GM12892 (cell line): ENCODE results near the gene ADGRB3.
"Not testable (repeated sequence)": the region's sequence is repeated elsewhere in the genome, so short reads cannot be mapped to it uniquely, and the experiment has no call there.

Source experiments
- DNase-seq: peaks from one replicate; pipeline ENCODE4 v3.0.0; 2011; ENCODE audit not compliant: insufficient read length
- FAIRE-seq: peaks from 2 replicates; lab custom pipeline; 2011; peaks lifted over from hg19 to GRCh38; lab: Jason Lieb, UNC
- POLR2A ChIP-seq: IDR thresholded peaks from 2 replicates; pipeline ENCODE4 v1.6.1; 2011; ENCODE audit warnings: low read depth, low read length, control low read depth
- POLR2AphosphoS5 ChIP-seq: IDR thresholded peaks from 2 replicates; pipeline ENCODE4 v1.6.1; 2011; ENCODE audit warnings: low read depth, low read length, control low read depth
- TAF1 ChIP-seq: IDR thresholded peaks from 2 replicates; pipeline ENCODE4 v1.6.1; 2011; ENCODE audit warnings: low read depth, mild to moderate bottlenecking, control low read depth, low read length, borderline replicate concordance

ADGRB3 gene

DNA sequence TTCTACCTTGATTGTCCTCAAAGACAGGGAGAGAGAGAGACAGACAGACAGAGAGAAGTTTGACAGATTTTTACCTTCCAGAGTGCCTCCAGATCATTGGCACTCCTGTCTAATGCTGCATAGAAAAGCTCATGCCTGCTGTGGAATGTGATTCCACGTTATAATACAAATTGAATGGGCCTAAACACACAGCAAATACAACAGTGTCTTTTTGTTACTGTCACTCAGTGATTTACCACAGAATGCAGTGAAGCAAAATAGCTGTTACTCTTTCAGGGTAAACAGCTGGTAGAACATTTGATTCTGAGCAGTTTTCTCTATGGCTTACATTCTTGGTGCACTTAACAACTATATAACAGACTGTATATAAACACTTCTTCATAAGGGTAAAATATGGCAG, 603.0 kb downstream of the ADGRB3 start:
- FAIRE-seq (no peak), DNase-seq (no peak)
- TF ChIP-seq POLR2AphosphoS5 (no peak), TAF1 (no peak), POLR2A (no peak)

GRCh38 chr6:69246983-69247382, 611.9 kb downstream of the ADGRB3 start:
- TF ChIP-seq POLR2A, result no peak
- TF ChIP-seq POLR2AphosphoS5, result no peak
- TF ChIP-seq TAF1, result no peak
- DNase-seq (no peak), FAIRE-seq (no peak)

DNA sequence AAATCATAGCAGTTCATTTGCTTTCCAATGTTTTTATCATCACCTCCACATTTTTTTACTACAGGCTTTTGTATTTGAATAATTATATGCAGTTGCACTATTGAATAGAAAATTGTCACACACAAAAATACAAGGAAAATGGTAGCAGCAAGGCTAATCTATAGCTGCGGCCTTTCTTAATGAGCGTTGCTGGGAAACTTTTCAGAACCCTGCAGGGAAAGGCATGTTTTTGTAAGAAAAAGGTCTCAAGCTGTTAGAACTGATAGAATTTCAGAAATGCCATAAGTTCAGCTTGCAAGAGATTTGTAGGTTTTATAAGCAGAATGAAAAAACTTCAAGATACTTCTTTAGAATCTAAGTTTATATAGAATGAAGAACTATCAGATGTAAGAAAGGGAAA, 625.9 kb downstream of the ADGRB3 start:
- TF ChIP-seq POLR2AphosphoS5, result no peak
- TF ChIP-seq POLR2A, result no peak
- TF ChIP-seq TAF1, result no peak
- DNase-seq, result no peak
- no peak for FAIRE-seq

- TF ChIP-seq POLR2AphosphoS5 (no peak), POLR2A (no peak), TAF1 (no peak)
- FAIRE-seq, result no peak
- DNase-seq, result no peak
Observed at GRCh38 chr6:69263297-69263696, 628.2 kb downstream of the ADGRB3 start.

- FAIRE-seq (no peak), DNase-seq (no peak)
- no peak for TF ChIP-seq POLR2A
- TF ChIP-seq POLR2AphosphoS5, result no peak
- TF ChIP-seq TAF1, result no peak
Observed at GRCh38 chr6:69265090-69265489, 630.0 kb downstream of the ADGRB3 start.

GRCh38 chr6:69265706-69266105, 630.6 kb downstream of the ADGRB3 start:
- TF ChIP-seq POLR2A (no peak), TAF1 (no peak), POLR2AphosphoS5 (no peak)
- FAIRE-seq (no peak), DNase-seq (no peak)

GRCh38 chr6:69276204-69276603, 641.1 kb downstream of the ADGRB3 start:
- DNase-seq (no peak), FAIRE-seq (no peak)
- no peak for TF ChIP-seq POLR2AphosphoS5
- no peak for TF ChIP-seq TAF1
- no peak for TF ChIP-seq POLR2A

DNA sequence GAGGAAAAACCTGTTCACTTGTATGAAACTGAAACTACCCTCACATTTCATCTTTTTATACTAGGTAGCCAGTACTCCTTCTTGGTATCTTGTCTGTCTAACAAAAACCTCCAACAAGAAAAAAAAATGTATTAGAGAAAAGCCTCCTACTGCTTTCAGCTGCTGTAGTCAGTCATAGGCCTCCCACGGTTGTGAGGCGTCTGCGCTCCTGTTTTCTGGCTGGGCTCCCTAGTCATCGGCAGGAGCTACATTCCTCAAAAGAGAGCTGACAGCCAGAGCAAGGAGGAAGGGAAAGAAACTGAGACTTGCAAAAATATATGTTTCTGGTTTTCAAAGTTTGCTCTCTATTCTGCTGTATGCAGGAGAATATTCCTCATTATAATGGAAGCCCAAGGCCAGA, 644.7 kb downstream of the ADGRB3 start:
- FAIRE-seq (no peak), DNase-seq (no peak)
- TF ChIP-seq POLR2AphosphoS5 (no peak), POLR2A (no peak), TAF1 (no peak)

DNA sequence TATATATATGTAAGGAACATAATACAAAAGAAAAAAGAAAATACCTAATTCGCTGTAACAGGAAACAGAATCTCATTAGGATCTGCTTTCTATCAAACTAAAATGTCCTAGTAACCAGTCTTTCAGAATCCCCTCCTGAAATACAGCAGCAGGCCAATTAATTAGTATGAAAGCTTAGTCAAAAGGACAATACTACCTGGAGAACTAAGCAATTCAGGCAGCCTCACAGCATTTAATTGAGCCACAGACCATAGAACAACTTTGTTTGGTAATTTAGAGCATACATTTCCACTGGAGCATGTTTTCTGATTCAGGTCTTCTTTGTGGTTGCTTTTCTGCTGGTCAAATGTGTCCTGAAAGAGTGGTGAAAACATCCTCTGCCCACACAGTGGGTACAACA, 645.8 kb downstream of the ADGRB3 start:
- no peak for FAIRE-seq
- no peak for TF ChIP-seq POLR2AphosphoS5
- no peak for TF ChIP-seq TAF1
- TF ChIP-seq POLR2A, result no peak
- DNase-seq, result no peak

- TF ChIP-seq POLR2AphosphoS5 (no peak), TAF1 (no peak), POLR2A (no peak)
- FAIRE-seq (no peak), DNase-seq (no peak)
Observed at GRCh38 chr6:69284176-69284730, 649.2 kb downstream of the ADGRB3 start.

DNA sequence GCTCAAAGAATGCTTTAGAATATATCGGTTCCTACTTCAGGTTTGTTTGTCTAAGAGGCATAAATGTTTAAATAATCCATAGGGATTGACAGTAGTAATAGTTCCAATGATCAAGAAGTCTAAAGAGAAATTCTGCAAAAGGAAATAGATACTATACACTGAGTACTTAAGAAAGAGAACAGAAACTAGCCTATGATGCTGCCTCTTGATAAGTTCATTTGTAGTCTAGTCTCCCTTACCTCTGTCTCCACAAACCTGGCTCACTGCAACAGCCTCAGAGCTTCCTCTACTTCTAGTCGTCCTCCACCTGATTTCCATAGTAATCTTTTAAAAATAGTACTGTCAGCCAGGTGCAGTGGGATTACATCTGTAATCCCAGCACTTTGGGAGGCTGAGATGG, 650.0 kb downstream of the ADGRB3 start:
- DNase-seq, result no peak
- TF ChIP-seq POLR2AphosphoS5 (no peak), TAF1 (no peak), POLR2A (no peak)
- FAIRE-seq, result no peak

- no peak for FAIRE-seq
- no peak for TF ChIP-seq POLR2AphosphoS5
- no peak for TF ChIP-seq TAF1
- no peak for TF ChIP-seq POLR2A
- DNase-seq, result no peak
Observed at GRCh38 chr6:69286331-69286730, 651.2 kb downstream of the ADGRB3 start.

DNA sequence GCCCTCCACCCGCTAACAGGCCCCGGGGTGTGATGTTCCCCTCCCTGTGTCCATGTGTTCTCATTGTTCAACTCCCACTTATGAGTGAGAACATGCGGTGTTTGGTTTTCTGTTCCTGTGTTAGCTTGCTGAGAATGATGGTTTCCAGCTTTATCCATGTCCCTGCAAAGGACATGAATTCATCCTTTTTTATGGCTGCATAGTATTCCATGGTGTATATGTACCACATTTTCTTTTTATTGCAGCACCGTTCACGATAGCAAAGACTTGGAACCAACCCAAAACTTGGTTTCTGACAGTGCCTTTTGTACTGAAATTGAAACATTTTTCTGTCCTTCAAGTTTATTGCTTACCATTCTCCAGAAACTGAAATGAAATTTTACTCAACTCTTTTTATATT, 653.1 kb downstream of the ADGRB3 start:
- DNase-seq, FAIRE-seq: not testable (repeated sequence)
